Coronary artery (tissue), 2 donors: ENCODE results near the gene ABCC6.

Source experiments
- DNase-seq: peaks from one replicate; pipeline ENCODE4 v3.0.0-alpha.2; 2017; ENCODE audit warnings: low spot score
- H3K27ac ChIP-seq, 2 donors: fragments of 200-600 bp; sonication (generic); one replicate each; pipeline ENCODE4 v1.5.1; 2016 to 2019
- H3K4me3 ChIP-seq: fragments of 200-600 bp; sonication (generic); 2 replicates; pipeline ENCODE4 v1.5.1; 2016; ENCODE audit warnings: mild to moderate bottlenecking, moderate library complexity
- CTCF ChIP-seq: fragments of 200-600 bp; sonication (generic); IDR thresholded peaks from one replicate; pipeline ENCODE4 v1.5.1; 2019; ENCODE audit warnings: antibody characterized with exemption

The ABCC6 gene

GRCh38 chr16:16112450-16113053 is 110.7 kb downstream of the ABCC6 start:
- no peak for TF ChIP-seq CTCF
- H3K27ac ChIP-seq, result no peak overlapping the region
- H3K4me3 ChIP-seq, result no peak overlapping the region
- DNase-seq, result no peak

GRCh38 chr16:16111639-16112038 is 111.7 kb downstream of the ABCC6 start:
- H3K27ac ChIP-seq, result no peak overlapping the region
- no peak for DNase-seq
- TF ChIP-seq CTCF, result no peak

GRCh38 chr16:16110111-16110490 is 113.2 kb downstream of the ABCC6 start:
- Histone ChIP-seq H3K27ac (no peak overlapping the region), H3K4me3 (no peak overlapping the region)
- DNase-seq, result no peak
- TF ChIP-seq CTCF, result no peak

More at GRCh38 chr16:16111639-16112038, 111.7 kb downstream of the ABCC6 start:
- H3K4me3 ChIP-seq, result no peak overlapping the region

- no peak for DNase-seq
- no peak for TF ChIP-seq CTCF
- no peak overlapping the region for H3K4me3 ChIP-seq
- no peak overlapping the region for H3K27ac ChIP-seq
Observed at GRCh38 chr16:16109453-16110110, 113.7 kb downstream of the ABCC6 start.

GRCh38 chr16:16108759-16109158 is 114.5 kb downstream of the ABCC6 start:
- no peak for TF ChIP-seq CTCF
- no peak overlapping the region for H3K27ac ChIP-seq
- no peak overlapping the region for H3K4me3 ChIP-seq

GRCh38 chr16:16107839-16108238 is 115.5 kb downstream of the ABCC6 start:
- H3K27ac ChIP-seq, result no peak overlapping the region
- no peak for TF ChIP-seq CTCF

More at GRCh38 chr16:16108759-16109158, 114.5 kb downstream of the ABCC6 start:
- no peak for DNase-seq

GRCh38 chr16:16106466-16106865 is 116.8 kb downstream of the ABCC6 start:
- H3K27ac ChIP-seq, result no peak overlapping the region
- no peak overlapping the region for H3K4me3 ChIP-seq
- TF ChIP-seq CTCF, result no peak
- DNase-seq, result no peak

More at GRCh38 chr16:16107839-16108238, 115.5 kb downstream of the ABCC6 start:
- DNase-seq, result no peak
- no peak overlapping the region for H3K4me3 ChIP-seq
